ENCODE results near the gene ANO2.

Gene ANO2

GRCh38 chr12:5963515-5963914 is 18.5 kb upstream of the ANO2 start:
- TF ChIP-seq, protein P1, sequence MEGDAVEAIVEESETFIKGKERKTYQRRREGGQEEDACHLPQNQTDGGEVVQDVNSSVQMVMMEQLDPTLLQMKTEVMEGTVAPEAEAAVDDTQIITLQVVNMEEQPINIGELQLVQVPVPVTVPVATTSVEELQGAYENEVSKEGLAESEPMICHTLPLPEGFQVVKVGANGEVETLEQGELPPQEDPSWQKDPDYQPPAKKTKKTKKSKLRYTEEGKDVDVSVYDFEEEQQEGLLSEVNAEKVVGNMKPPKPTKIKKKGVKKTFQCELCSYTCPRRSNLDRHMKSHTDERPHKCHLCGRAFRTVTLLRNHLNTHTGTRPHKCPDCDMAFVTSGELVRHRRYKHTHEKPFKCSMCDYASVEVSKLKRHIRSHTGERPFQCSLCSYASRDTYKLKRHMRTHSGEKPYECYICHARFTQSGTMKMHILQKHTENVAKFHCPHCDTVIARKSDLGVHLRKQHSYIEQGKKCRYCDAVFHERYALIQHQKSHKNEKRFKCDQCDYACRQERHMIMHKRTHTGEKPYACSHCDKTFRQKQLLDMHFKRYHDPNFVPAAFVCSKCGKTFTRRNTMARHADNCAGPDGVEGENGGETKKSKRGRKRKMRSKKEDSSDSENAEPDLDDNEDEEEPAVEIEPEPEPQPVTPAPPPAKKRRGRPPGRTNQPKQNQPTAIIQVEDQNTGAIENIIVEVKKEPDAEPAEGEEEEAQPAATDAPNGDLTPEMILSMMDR (IDR thresholded peaks at IDR 0.05; ENCODE audit: low read depth, low read length), result no peak
- H3K4me3 ChIP-seq (ENCODE audit: low read depth, low read length), result no peak overlapping the region

- TF ChIP-seq, protein P1 (IDR thresholded peaks at IDR 0.05; ENCODE audit: low read depth, low read length), result no peak
- no peak overlapping the region for H3K4me3 ChIP-seq (ENCODE audit: low read depth, low read length)
Observed at GRCh38 chr12:5960783-5961182, 15.7 kb upstream of the ANO2 start.

GRCh38 chr12:5956987-5957386 is 11.9 kb upstream of the ANO2 start:
- TF ChIP-seq, protein P1 (IDR thresholded peaks at IDR 0.05; ENCODE audit: low read depth, low read length), result no peak
- H3K4me3 ChIP-seq (ENCODE audit: low read depth, low read length), result no peak overlapping the region

GRCh38 chr12:5954661-5955060 is 9.6 kb upstream of the ANO2 start:
- TF ChIP-seq, protein P1 (IDR thresholded peaks at IDR 0.05; ENCODE audit: low read depth, low read length), result no peak
- no peak overlapping the region for H3K4me3 ChIP-seq (ENCODE audit: low read depth, low read length)

- TF ChIP-seq, protein P1 (IDR thresholded peaks at IDR 0.05; ENCODE audit: low read depth, low read length), result no peak
- no peak overlapping the region for H3K4me3 ChIP-seq (ENCODE audit: low read depth, low read length)
Observed at GRCh38 chr12:5953835-5954586, 9.0 kb upstream of the ANO2 start.

DNA sequence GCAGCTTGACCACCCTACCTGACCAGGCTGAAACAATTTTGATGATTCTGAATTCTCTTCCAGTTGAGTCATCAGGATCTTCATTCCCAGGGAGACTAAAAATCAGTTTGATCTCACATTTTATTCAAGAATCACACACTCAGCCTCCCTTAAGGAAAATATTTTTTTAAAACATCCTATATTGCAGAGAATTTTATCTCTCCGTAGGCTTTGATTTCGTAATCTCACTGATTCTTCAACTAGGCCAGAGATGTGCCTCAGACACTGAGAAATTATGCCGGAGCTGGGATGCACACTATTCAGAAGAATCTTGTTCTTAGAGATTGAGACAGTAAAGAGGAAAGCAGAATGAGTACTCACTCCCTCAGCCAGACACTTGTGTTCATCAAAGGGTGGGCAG is 7.0 kb upstream of the ANO2 start:
- TF ChIP-seq, protein P1 (IDR thresholded peaks at IDR 0.05; ENCODE audit: low read depth, low read length), result no peak
- no peak overlapping the region for H3K4me3 ChIP-seq (ENCODE audit: low read depth, low read length)

- TF ChIP-seq, protein P1 (IDR thresholded peaks at IDR 0.05; ENCODE audit: low read depth, low read length), result no peak
- no peak overlapping the region for H3K4me3 ChIP-seq (ENCODE audit: low read depth, low read length)
Observed at GRCh38 chr12:5948696-5949095, 3.6 kb upstream of the ANO2 start.
